GM12878 (cell line): Measurements from ENCODE around the gene EPHA2.

Experiments used
- CTCF ChIP-seq, 3 experiments: IDR thresholded peaks in 2 of 3; conservative IDR thresholded peaks in 1 of 3; 2 replicates each; pipeline ENCODE4 v1.5.1; 2011; ENCODE audit warnings: low read depth in 3 of 3, low read length in 3 of 3, mild to moderate bottlenecking in 3 of 3, control low read depth in 2 of 3, moderate library complexity in 2 of 3, inconsistent platforms in 1 of 3, mixed read lengths in 1 of 3; ENCODE audit not compliant: control insufficient read depth in 2 of 3, insufficient read depth in 1 of 3; ENCODE audit errors: extremely low read depth in 1 of 3
- EZH2 ChIP-seq: IDR thresholded peaks from 2 replicates; pipeline ENCODE4 v1.6.1; 2012; ENCODE audit warnings: low read depth, mild to moderate bottlenecking, control low read depth, inconsistent platforms, low read length, borderline replicate concordance; ENCODE audit not compliant: control insufficient read depth
- HDAC2 ChIP-seq: fragments of 200-600 bp; sonication (generic); IDR thresholded peaks from 2 replicates; pipeline ENCODE4 v1.6.1; 2017
- MEF2A ChIP-seq: IDR thresholded peaks from 2 replicates; pipeline ENCODE4 v1.6.1; 2011; ENCODE audit warnings: low read depth, mild to moderate bottlenecking, low read length, moderate library complexity; ENCODE audit not compliant: insufficient read depth
- NFIC ChIP-seq: IDR thresholded peaks from 2 replicates; pipeline ENCODE4 v1.6.1; 2012; ENCODE audit warnings: low read depth, mild to moderate bottlenecking, inconsistent platforms, low read length, moderate library complexity
- NFXL1 ChIP-seq: fragments of 450-650 bp; IDR thresholded peaks from 2 replicates; pipeline ENCODE4 v1.6.1; 2017; ENCODE audit warnings: antibody characterized with exemption, mild to moderate bottlenecking, borderline replicate concordance
- NFYA ChIP-seq: IDR thresholded peaks from 2 replicates; pipeline ENCODE4 v1.6.1; 2011; ENCODE audit warnings: low read depth, mild to moderate bottlenecking, low read length, improper control_type of control experiment, borderline replicate concordance
- NFYB ChIP-seq: IDR thresholded peaks from 2 replicates; pipeline ENCODE4 v1.6.1; 2011; ENCODE audit warnings: low read depth, mild to moderate bottlenecking, low read length, improper control_type of control experiment, moderate library complexity; ENCODE audit not compliant: insufficient read depth
- POLR2A ChIP-seq: IDR thresholded peaks from 2 replicates; pipeline ENCODE4 v1.6.1; 2011; ENCODE audit warnings: low read depth, mild to moderate bottlenecking, low read length
- SIN3A ChIP-seq: IDR thresholded peaks from 2 replicates; pipeline ENCODE4 v1.6.1; 2012; ENCODE audit warnings: low read depth, low read length, improper control_type of control experiment
- SP1 ChIP-seq: IDR thresholded peaks from one replicate; pipeline ENCODE4 v1.6.1; 2011; ENCODE audit warnings: low read depth, low read length
- ZNF24 ChIP-seq: fragments of 450-650 bp; IDR thresholded peaks from 2 replicates; pipeline ENCODE4 v1.6.1; 2017; ENCODE audit warnings: antibody characterized with exemption, mild to moderate bottlenecking
- TF ChIP-seq, protein P1 (sequence below): fragments of 450-650 bp; formaldehyde crosslinking; IDR thresholded peaks from 2 replicates; pipeline ENCODE4 v1.4.0; 2020; ENCODE audit warnings: mild to moderate bottlenecking, moderate library complexity
- TF ChIP-seq, protein P2 (sequence below): IDR thresholded peaks from 2 replicates; pipeline ENCODE4 v1.6.1; 2012; ENCODE audit warnings: low read depth, low read length, improper control_type of control experiment

DNA sequence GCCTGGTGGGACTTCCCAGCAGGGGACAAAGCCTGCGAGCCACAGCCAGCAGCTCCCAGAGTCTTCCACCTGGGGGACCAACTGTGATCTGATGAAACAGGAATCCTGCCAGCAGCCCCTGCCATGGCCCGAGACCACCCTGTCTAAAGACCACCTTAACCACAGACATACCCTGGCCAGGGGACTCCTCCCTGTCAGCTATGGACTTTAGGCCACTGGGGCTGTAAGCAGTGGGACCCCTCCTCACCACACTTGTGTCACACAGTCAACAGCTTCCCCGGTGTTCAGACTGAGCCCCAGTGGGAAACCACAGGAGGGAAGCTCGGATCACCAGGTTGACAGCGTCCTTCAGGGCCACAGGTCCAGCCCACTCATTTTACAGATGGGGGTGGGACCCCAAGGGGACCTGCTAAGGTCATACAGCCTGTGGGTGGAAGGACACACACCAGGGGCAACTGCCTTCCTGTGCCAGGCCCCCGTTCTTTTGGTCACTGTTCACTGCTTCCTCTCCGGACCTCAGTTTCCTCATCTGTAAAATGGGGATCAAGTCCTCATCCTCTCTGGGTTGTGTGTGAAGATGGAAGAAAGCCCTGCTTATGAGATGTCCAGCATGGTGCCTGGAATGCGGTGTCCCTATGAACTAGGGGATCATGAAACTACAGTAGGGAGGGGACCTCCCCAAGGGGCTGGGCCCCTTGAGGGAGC is 11.4 kb downstream of the EPHA2 start:
- TF ChIP-seq NFIC = no peak
- TF ChIP-seq SIN3A = no peak
- no peak for TF ChIP-seq EZH2
- TF ChIP-seq CTCF (IDR thresholded peaks at IDR 0.05 in 2 of 3, conservative IDR thresholded peaks at IDR 0.05 in 1 of 3; ENCODE audit: control insufficient read depth in 2 of 3, extremely low read depth in 1 of 3, insufficient read depth in 1 of 3, low read depth in 3 of 3, low read length in 3 of 3) = no peak
- no peak for TF ChIP-seq POLR2A
- TF ChIP-seq NFXL1 = no peak
- TF ChIP-seq NFYA = no peak
- TF ChIP-seq, protein P1, sequence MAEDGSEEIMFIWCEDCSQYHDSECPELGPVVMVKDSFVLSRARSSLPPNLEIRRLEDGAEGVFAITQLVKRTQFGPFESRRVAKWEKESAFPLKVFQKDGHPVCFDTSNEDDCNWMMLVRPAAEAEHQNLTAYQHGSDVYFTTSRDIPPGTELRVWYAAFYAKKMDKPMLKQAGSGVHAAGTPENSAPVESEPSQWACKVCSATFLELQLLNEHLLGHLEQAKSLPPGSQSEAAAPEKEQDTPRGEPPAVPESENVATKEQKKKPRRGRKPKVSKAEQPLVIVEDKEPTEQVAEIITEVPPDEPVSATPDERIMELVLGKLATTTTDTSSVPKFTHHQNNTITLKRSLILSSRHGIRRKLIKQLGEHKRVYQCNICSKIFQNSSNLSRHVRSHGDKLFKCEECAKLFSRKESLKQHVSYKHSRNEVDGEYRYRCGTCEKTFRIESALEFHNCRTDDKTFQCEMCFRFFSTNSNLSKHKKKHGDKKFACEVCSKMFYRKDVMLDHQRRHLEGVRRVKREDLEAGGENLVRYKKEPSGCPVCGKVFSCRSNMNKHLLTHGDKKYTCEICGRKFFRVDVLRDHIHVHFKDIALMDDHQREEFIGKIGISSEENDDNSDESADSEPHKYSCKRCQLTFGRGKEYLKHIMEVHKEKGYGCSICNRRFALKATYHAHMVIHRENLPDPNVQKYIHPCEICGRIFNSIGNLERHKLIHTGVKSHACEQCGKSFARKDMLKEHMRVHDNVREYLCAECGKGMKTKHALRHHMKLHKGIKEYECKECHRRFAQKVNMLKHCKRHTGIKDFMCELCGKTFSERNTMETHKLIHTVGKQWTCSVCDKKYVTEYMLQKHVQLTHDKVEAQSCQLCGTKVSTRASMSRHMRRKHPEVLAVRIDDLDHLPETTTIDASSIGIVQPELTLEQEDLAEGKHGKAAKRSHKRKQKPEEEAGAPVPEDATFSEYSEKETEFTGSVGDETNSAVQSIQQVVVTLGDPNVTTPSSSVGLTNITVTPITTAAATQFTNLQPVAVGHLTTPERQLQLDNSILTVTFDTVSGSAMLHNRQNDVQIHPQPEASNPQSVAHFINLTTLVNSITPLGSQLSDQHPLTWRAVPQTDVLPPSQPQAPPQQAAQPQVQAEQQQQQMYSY (CRISPR knock-in tag) = no peak
- no peak for TF ChIP-seq ZNF24
- TF ChIP-seq, protein P2, sequence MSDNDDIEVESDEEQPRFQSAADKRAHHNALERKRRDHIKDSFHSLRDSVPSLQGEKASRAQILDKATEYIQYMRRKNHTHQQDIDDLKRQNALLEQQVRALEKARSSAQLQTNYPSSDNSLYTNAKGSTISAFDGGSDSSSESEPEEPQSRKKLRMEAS = no peak
- no peak for TF ChIP-seq HDAC2
- no peak for TF ChIP-seq SP1
- no peak for TF ChIP-seq MEF2A
- TF ChIP-seq NFYB = no peak
